ENCODE data around the gene ITPRIP. TPM values are rescaled to one million over a fixed set of nuclear protein-coding genes. Genes with fewer than 3 reads are reported as not detected.
A peak's percentile ranks its signal among the peaks of the same experiment; 100 is the strongest.

The ITPRIP gene
- total RNA-seq, 1 experiment from 2014 or later: 3.3 TPM

DNA sequence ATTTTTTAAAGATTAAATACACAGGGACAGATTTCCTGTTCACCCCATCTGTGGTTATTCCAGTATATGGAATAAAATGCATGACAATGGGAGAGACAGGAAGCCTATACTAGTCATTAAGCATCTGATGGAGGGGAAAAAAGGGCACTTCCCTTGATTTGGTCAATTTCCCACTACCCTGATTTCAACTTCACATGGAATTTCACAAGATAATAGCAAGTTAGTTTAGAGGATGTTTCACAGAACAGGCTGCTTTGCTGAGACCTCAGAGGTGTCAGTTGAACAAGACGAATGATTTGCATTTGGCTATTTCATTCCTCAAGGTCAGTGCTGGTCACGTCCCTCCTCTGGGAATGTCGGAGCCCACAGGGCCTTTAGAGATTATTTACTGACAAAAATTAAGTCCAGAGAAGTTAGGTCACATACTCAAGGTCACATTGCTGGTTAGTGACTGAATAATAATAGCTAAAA is 4.7 kb upstream of the ITPRIP start:
- no peak for DNase-seq (ENCODE audit: low read depth)

DNA sequence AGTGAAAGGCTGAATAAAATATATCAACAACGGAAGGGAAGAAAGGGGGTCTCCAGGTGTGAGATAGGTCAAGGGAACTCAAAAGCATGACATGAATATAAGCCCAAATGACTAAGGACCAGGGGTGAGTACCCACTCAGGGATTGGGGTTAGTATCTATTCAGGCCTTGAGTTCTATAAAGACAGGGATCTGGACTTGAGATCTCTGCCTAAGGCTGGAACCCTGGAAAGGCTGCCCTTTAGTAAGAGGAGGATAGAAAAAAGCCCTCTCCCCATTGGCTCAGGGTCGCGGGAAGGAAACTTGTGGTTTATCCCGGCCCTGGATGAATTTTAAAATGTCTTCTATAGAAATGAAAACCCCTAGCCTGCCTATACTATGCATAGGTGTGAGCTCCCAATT is 2.4 kb upstream of the ITPRIP start:
- no peak for DNase-seq (ENCODE audit: low read depth)

DNA sequence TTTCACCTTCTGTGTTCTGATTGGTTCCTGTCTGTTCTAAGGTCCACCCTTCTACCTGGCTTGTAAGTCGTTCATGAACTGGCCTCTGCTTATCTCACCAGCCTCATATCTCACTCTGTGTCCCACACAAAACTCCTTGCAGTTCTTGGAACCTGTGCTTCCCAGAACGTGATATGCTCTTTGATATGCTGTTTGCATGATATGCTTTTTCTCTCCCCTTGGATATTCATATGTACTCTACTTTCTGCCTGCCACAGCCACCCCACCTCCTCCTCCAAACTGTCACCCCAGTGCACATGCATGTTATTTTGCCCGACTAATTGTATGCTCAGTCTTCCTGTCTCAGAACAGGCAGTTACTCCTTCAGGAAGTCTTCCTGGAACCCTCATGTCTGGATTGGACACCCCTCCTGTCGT is 1.9 kb upstream of the ITPRIP start:
- no peak for DNase-seq (ENCODE audit: low read depth)

DNA sequence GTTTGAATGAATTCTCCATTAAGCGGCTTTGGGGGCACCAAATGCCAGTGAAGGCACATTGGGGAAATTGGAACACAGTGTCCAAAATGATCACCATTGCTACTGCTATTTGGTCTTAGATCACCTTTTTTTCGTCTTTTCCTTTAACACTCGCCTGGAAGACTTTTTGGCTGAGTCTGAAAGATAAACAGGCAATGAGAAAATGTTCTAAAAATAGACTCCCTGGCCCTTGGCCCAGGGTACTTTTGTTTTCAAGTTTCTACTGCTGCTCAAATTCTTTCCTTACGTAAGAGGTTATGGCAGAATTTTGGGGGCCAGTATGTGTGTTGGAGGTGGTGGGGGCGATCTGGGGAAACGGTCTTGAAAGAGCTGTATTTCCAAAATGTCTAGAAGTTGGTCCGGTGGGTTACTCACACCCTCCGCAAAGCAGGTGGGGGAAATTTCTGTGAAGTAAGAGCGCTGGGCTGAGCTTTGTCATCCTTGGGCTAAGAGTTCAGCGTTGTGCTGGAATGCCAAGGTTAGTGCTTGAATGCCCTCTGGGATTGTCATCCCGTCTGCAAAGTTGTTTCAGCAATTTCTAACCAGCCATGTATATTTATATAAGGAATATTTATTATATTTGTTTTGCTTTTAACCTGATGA is 1.3 kb upstream of the ITPRIP start:
- DNase-seq (ENCODE audit: low read depth): peak; percentile 51

DNA sequence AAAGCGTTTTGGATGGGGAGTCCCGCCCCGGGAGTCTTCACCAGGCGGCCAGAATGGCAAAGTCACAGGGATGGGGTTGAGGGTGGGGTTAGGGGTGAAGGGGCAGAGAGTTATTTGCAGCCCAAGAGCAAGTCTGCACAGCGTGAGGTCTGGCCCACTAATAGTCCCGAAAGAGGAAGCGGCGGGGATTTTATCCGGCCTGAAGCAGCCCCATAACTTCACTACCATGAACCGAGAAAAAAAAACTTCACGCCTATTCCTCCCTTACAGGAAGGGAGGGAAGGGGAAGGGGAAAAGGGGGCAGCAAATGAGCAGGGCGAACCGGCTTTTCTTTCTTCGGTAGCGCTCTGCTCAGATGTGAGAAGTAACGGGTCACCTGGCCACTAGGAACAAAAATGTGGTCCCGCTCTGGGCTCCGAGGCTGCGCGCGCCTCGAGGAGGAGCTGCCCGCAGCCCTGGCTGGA is 712 bp downstream of the ITPRIP start:
- no peak for DNase-seq (ENCODE audit: low read depth)

DNA sequence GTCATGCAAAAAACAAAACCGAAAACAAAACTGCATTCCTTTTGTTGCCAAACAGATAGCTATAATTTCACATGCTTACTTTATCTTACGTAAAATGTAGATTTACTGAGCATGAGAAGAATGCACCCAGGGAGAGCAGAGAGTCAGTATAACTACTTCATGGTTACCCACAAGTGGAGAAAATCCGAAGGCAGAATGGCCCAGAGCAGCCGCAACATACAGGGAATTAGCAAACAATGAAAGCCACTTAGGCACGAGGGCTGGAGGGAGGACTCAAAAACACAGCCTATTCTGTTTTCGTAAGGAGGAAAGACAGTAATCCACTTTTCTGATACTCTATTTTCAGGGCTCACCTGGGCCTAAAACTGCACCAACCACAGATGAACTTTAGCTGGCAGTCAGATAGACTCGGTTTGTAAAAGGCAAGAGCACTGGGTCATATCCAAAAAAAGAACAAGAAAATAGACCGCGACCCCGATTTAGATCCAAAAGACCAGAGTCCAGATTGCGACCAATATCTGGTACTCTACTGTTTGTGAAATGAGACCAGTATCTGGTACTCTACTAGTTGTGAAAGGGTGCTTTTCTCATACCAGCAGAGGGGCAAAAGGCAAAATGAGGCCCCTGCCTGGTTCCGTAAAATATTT is 1.3 kb downstream of the ITPRIP start:
- no peak for DNase-seq (ENCODE audit: low read depth)

DNA sequence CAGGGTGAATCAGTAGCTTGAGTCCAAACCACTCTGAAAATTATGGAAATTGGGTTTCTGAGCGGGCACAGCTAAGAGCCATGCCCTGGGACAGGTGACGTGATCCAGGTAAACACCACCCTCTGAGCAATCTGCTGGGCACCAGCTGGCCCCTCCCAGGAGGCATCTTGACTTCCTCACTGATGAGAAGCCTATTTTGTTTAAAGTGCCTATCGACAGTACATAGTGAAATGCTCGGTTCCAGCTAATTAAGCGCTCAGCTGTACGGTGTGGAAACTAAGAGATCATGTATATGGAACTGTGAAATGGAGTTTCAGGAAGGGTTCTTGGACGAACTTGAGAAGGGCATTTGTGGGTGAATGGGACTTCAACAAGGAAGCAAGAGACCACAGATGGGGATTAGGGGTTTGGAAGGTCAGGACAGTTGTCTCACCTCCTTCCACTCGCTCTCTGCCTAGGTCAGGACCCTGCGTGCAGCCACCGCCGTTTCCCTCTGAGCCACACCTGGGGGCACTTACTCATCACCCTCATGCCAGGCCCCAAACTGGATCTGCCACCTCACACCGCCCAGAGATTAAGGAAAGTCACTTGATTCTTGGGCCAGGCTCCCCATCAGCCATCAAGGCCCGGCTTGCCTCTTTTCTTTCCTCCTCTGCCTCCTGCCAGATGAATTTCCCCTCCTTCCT is 3.2 kb downstream of the ITPRIP start:
- no peak for DNase-seq (ENCODE audit: low read depth)

DNA sequence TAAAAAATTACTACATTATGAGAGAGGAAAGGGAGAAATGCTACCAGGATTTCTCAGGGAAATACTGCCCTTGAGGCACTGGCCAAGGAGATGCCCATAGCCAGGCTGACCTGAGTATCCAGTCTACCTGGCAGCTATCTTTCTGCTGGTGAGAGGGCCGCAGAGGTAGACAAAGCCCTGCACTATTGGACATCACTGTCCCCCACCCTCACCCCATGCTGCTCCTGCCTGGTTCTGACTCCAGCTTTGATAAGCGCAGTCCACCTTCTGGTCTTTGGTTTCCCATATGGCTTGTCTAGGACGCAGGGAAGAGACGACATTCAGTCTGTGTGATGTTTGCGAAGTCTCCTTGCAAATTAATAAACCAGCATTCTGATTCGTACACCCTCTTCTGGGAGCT is 3.7 kb downstream of the ITPRIP start:
- DNase-seq (ENCODE audit: low read depth): no peak

DNA sequence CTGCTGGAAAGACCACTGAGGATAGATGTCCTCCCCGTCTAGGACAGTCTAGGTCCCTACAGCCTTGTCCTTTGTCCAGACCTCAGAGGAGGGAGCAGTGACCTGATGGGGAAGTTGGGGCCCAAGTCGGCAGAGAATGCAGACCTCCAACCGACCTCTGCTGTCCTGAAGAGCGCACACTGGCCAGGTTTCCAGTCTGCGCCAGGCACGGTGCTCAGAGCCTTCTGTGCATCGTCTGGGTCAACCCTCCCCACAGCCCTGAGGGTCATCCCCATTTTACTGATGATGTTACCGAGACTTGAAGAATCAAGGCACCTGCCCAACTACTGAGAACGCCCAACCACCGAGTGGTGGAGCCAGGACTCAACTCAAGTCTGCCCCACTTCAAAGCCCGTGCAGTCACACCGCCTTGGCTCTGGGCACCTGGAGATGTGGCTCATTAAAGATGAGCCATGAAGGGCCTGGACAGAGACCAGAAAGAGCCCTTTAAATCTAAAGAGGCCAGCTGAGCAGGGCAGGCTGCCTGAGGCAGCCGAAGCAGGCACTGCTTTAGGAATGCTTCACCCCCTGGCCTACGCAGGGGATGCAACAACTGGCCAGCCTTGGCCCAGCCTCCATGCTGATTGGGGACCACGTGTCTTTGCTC is 4.4 kb downstream of the ITPRIP start:
- no peak for DNase-seq (ENCODE audit: low read depth)

DNA sequence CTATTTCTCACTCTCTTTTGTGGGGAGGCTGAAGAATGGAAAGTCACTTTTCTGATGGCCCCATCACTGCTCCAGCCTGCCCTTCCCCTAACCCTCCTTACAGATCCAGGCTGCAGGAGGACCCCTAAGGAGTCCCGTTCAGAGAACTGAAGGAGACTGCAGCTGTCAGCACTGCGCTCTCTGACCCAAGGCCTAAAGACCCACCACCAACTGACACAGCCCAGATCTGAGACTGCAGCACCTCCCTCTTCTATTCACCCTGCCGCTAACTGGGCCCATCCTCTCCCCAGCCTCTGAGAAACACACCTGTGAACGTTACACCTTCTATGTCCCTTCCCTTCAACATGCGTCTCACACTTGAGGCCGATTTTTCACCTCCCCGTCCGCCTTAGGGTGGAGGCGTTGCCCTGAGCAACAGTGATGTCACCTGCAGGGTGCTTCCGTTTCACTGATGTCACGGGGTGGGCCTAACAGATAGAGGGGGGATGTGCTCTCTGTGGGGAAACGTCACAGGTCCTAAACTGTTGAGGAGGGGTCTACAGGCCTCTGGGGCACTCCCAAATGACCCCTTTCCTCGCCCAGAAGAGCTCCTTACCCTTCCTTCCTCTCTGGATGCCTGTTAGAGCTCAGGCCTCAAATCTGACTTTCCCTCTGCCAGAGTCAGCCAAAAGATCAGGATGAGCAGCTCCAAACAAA is 5.1 kb downstream of the ITPRIP start:
- DNase-seq (ENCODE audit: low read depth): no peak

DNA sequence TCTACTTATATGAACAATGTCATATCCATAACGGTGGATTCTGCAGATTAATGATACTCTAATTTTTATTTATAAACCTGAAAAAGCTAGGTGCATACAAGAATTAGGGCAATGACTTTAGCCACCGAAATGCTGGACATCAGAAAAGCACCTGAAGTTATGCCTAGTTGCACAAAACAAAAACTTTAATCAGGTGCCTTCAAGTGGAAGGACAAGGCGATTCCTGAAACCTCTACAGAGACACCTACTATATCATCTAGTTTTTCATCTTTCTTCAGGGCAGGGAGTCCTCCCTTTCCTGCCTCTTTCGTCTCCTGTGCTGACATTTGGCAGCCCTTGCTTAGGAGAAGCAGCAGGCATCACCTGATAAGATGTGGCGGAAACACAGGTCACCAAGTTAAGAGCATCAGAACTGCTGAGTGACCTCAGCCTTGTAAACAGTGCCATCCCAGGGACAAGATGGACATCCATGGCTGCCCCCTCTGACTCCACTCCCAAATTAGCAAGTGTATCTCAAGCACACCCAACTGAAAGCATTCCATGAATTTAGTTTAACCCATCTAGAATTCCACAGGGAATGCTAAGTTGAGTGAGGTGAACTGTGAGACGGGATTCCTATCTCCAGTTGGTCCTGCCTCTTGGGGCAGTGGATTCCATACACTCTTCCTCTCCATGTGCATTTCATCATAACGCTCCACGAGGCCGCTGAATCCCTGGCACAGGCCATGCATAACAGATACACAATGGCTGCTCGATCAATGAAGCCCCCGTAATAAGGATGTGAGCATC is 5.8 kb downstream of the ITPRIP start:
- no peak for DNase-seq (ENCODE audit: low read depth)

DNA sequence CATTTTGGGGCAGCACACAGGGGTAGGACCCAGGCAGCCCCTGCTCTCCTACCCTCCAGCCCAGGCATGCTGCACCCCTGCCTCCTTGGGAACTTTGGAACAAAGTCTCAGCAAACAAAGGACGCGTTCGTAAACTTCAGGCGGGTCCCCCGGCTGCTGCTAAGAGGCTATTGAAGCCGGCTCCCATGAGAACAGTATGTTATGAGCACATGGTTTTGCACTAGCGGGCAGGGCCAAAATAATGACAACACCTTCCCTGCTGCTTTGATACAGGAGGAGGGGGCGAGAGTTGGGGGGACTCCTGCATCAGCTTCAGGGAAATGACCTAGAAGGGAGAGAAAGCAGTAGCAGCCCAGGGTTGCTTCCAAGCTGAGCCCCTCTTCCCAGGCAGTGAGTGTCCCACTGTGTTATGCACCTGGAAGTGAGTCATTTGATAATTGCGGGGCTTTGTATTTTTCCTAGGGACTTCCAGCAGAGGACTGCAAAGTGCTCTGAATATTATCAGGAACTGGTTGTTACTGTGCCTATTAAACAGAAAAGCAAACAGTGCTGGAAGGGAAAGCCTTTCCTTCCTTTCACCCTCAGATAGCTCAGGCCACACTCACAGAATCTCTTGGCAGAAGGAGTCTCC is 6.9 kb downstream of the ITPRIP start:
- peak; percentile 79 for DNase-seq (ENCODE audit: low read depth)

DNA sequence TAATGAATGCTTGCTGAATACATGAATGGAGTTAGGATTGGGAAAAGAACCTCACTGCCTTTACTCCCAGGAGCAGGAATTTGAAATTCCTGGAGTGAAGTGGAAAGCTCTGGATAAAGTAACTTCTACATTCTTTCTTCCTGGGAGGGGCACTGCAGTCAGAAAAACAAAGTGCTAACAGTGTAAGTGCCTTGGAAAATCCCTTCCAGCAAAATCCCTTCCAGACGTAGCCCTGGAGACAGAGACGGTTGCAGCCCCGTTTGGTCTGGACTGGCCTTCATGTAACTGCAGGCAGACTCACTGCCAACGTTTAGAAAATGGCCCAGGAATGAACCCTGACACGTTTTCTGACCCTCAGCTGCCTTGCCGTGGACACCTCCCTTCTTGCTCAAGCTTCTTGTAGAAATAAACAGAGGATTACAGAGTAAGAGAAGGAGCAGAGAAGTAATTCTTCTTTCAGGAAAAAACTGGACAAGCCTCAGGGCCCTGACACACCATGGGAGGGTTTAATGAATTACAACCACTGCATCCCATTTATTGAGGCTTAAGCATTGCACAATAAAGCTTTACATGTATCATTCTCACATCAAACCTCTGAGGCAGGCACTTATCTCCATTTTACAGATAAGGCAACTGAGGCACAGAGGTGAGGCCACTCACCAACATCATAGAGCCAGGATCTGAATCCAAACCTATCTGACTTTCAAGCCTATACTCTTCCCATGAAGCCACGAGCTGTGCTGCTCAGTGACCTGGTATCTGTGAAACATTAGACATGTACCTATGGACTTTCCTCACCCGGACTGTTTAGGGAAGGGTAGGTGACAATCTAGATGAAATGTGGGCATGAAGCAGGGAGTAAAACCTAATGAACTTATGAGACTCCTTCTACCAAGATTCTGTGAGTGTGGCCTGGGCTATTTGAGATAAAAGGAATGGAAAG is 7.8 kb downstream of the ITPRIP start:
- DNase-seq (ENCODE audit: low read depth): peak; percentile 50

DNA sequence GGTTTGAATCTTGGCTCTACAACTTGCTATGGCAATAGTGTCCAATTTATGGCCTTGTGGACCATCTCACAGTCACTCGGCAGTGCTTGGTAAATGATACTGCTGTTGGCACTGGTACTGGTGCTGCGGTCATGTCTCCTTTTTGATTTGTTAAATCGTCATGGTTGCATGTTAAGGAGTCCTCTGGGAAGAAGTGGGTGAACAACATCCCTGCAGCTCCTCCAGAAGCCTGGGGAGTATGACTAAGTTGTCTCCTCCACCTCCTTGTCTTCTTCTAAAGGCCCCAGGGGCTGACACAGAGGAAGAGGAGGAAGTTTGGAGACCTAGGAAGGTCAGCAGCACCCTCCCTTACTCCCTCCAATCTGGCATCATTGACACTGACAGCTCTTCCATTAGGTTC is 8.5 kb downstream of the ITPRIP start:
- peak; percentile 81 for DNase-seq (ENCODE audit: low read depth)

DNA sequence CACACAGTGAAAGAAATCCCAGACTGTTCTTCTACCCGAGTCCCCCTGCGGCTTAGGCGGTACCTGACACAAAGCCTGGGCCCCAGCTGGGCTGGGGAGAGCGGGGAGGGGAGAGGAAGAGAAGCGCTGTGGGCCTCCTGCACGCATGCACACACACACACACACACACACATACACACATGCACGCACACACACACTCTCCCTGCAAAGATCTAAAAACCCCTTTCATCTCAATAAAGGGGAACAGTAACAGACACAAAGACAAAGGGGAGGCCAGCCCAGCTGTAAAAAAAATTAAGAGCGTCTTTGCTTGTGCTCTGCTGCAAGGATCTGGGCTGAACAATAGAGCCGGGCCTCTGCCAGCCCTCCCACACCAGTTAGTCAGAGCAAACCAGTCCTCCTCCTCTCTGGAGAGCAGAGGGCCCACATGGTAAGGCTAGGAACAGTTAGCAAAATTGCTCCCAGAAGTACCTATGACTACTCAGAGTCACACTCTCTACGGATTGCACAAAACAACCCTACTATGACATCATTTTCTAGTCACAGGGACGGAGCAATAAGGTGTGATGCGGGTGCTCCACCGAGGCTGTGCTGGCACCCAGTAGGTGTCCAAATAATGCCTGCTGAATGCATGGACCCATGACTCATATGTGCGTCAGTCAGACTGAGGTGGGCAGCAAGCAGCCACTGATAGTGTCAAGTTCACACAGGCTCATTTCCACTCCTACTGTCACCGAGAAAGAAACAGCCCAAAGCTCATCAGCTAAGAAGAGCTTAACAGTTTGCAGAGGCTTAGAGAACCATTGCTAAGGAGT is 9.2 kb downstream of the ITPRIP start:
- DNase-seq (ENCODE audit: low read depth): peak; percentile 92

DNA sequence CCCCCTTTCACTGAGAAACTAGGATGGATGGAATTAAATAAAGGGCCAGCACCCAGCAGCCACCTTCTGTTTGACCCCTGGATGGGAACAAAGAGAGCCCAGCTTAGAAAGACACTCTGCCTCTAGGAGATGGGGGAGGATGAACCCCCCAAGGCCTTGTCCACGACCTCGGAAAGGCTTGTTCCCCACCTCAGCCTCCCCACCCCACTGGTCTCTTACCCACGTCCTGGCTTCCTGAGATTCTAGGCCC is 9.7 kb downstream of the ITPRIP start:
- DNase-seq (ENCODE audit: low read depth): no peak

DNA sequence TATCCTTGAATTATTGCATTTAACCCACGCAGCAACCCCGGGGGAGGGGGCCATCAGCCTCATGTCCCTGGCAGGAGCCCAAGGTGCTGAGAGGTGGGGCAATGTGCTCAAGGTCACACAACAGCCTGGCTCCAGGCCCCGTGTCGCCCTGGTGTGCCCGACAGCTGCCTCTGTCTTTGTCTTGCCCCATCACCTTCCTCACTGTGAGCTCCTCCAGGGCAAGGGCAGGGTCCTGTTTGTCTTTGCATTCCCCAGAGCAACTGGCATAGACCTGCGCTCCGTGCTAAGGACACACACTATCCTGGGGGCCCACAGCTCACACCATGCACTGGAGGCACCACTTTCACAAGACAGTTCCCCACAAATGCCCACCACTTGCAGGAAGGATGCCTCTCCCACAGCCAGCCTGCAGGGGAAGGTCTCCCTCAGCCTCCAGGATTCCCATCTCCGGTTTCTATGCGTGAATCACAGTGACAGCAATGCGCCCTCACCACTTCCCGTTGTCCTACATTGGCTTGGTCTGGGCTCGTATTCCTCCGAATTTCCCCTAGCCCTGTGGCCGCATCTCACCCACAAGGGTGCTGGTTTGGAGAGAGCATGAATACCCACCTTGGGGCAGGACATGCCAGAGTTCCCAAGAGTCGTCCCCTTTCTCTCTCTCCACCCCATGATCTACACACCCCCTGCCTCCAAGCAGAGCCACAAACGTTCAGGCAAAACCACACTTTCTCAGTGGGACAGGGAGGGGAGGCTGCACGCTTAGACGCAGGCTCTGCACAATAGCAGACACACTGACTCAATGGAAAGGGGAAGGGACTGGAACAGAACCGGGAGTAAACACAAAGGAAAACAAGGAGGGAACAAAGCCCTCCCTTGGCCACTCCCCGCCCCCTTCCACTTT is 10.3 kb downstream of the ITPRIP start:
- peak; percentile 88 for DNase-seq (ENCODE audit: low read depth)

All from Daoy (cell line).